HTERT RPE-1 (cell line): ENCODE results near the gene CDC42SE2.
"Not testable (repeated sequence)": the region's sequence is repeated elsewhere in the genome, so short reads cannot be mapped to it uniquely, and the experiment has no call there.

Experiments used
- in situ Hi-C: fragments of 300-500 bp; cut with MboI; formaldehyde crosslinking; loops from 4 replicates; pipeline ENCODE4 v1.14.3; 2020; ENCODE audit warnings: low sequenced_read_pairs

The CDC42SE2 gene

DNA sequence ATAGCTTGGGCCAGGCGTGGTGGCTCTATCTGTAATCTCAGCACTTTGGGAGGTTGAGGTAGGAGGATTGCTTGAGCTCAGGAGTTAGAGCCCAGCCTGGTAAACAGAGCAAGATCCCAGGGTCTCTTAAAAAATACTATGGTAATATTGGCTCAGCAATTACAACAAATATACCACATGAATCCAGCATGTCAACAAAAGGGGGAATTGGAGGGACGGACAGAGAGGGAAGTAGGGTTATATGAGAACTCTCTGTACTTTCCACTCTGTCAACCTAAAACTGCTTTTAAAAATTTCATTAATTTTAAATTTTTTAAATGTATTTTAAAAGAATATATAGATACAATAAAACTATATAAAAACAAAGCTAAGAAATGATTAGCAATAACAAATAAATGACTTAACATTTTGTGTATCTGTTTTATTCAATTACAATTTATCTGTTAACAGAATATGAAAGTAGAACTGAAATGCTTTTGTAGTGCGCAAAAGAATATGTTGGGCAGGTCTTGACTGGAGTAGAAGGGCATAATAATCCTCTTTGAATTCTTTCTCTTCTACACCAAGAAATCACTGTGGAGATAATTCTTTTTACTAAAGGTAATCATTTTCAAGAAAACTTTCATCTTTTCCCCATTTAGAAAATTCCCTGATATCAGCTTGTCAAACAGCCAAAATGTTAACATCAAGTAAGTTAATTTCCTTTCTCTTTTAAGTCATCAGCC is 12.9 kb upstream of the CDC42SE2 start:
- in situ Hi-C loops, result no loop called here

DNA sequence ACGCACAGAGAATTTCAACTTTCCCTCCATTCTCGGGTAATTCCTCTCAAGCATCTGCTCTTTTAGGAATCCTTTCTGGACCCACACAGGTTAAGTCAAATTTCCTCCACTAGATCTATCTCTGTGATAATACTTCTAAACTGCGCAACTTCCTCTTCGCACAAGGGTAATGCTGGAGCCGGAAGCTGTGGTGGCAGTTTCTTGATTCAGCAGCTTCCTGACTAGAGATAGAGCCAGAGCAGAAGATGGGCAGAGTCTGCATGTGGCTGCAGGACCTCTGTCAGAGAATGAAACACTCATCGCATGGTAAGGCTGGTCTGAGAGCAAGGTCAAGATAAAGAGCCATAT is 11.1 kb upstream of the CDC42SE2 start:
- in situ Hi-C loops, result no loop called here

- in situ Hi-C loops, result not testable (repeated sequence)
Measured at GRCh38 chr5:131254025-131254424, 9.8 kb upstream of the CDC42SE2 start.

DNA sequence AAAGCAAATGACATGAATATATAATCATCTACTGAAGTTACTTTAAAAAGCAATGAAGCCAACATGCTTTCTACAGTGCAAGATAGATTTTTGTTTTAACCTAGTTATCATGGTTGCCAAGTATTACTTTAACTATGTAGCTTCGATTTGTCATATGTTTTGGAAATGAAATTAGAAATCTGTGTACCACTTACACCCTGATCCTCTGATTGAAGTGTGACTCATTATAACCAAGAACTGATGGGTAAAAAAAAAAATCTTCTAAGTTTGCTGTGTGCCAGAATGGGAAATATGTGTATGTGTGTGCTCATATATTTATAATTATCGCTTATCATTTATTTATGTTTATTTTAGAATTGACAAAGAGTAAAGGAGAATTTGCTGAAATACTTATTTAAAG is 9.1 kb upstream of the CDC42SE2 start:
- in situ Hi-C loops, result no loop called here

DNA sequence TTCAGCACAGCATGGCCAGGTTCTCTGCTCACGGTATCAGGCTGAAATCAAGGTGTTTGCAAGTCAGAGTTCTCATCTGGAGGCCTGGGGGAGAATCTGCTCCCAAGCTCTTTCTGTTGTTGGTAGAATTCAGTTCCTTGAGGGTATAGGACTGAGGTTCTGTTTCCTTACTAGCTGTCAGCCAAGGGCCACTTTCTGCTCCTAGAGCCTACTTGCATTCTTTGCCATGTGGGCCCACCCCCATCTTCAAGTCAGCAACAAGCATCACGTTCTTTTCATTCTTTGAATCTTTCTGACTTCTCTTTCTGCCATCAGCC is 7.4 kb upstream of the CDC42SE2 start:
- in situ Hi-C loops, result no loop called here

- in situ Hi-C loops, result no loop called here
Measured at GRCh38 chr5:131258733-131259132, 5.1 kb upstream of the CDC42SE2 start.

GRCh38 chr5:131259326-131259725 is 4.5 kb upstream of the CDC42SE2 start:
- in situ Hi-C loops, result no loop called here

GRCh38 chr5:131260895-131261294 is 3.0 kb upstream of the CDC42SE2 start:
- in situ Hi-C loops, result no loop called here

DNA sequence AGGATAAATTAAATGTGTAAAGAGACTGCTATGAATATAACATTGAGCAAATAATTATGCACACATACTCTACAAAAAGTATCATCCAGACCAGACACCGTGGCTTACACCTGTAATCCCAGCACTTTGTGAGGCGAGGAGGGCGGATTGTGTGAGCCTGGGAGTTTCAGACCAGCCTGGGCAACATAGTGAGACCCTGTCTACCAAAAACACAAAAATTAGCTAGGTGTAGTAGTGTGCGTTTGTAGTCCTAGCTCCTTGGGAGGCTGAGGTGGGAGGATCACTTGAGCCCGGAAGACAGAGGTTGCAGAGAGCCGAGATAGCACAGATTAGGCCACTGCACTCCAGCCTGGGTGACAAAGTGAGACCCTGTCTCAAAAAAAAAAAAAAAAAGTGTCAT is 2.4 kb upstream of the CDC42SE2 start:
- in situ Hi-C loops, result no loop called here

GRCh38 chr5:131262953-131263541 is 806 bp upstream of the CDC42SE2 start:
- in situ Hi-C loops, result no loop called here

DNA sequence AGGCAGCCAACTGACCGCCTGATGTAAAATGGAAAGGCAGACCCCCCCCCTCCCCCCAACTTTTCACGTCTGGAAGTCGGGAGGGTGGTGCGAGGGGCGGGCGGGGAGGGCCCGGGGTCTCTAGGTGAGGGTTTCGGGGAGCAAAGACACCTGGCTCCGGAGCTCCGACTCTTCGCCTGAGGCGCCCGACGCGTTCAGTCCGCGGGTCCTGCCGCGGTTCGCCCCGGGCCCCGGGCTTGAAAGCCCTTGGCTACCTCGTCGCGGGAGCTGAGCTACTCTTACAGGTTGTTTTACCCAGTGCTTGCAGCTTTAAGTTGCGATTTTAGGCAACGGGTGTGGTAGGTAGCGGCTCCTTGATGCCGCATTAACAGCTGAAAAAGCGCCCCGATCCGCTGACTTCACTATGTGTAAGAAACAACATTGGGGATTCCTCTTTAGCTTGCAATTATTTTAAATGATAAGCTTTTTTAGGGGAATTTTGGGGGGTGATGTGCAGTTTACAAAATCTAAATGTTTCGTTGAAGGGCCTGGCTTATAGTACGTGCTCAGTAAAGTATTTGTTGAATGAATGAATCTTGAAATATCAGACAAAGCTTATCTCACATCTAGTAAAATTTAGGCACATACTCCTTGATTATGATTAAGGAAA is 722 bp downstream of the CDC42SE2 start:
- in situ Hi-C loops, result no loop called here

DNA sequence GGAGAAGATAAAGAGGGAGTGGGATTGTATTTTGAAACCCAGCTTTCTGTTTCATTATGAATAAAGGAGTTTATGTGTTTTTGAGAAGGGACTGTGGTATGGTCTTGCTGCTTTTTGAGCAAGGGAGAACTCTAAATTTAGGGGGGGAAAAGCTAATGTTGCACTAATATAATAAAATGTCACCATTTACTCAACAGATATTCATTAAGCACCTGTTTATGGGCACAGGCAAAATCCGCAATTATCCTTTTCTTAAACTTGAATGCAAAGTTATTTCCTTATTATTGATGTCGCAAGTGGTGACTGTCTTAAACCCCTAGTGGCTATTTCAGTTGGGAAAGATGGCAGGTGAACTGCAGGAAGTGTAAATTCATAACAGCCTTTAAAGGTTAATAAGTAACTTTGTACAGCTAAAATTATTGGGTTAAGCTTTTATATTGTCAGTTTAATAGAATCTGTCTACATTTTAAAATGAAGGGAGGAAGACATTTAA is 1.5 kb downstream of the CDC42SE2 start:
- in situ Hi-C loops, result no loop called here

DNA sequence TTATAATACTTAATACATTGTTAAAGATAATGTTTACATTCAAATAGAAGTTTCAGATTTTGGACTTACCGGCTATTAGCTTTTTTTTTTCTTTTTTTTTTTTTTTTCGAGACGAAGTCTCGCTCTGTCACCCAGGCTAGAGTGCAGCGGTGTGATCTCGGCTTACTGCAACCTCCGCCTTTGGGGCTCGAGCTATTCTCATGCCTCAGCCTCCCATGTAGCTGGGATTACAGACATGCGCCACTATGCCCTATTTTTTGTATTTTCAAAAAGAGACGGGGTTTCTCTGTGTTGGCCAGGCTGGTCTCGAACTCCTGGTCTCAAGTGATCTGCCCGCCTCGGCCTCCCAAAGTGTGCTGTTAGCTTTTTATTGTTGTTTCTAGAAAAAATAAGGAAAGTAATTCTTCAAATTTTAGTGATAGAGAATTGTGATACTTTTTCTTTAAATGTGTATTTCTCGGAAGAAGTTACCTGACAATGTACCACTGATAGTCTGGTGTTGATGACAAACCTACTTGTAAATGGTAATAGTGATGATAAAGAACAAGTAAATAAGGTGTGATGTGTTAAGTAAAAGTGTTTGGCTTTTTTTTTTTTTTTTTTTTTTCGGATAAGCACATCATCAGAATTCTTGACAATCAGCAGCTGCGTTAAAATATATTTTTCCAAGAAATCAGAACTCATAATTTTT is 2.7 kb downstream of the CDC42SE2 start:
- in situ Hi-C loops, result no loop called here

- in situ Hi-C loops, result no loop called here
Measured at GRCh38 chr5:131268758-131269370, 5.0 kb downstream of the CDC42SE2 start.

DNA sequence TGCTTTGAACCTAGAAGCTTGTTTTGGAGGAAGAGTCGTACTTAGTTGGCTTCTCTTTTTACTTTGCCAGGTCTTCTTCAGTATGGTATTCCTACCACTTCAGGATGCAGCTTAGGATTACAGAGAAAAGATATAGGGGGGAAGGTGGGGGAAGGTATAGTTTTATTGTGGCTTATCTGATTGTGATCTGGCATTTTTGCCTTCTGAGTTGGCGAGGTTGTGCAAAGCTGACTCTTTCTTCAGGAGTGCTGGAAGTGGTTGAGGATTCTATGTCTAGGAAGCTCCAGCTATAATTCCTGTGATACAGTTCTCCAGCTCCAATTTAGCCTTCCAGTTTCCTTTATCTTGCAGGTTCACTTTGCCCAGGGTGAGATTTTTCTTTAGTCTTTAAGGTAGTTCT is 7.0 kb downstream of the CDC42SE2 start:
- in situ Hi-C loops, result no loop called here

DNA sequence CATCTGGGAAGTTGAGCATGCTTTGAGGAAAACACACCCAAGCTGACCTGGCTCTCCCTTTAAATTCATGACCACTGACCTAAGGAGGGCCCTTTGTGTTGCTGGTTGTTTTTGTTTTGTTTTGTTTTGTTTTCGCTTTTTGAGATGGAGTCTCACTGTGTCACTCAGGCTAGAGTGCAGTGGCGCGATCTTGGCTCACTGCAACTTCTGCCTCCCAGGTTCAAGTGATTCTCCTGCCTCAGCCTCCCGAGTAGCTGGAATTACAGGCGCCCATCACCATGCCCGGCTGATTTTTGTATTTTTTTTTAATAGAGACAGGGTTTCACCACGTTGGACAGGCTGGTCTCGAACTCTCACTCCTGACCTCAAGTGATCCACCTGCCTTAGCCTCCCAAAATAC is 8.0 kb downstream of the CDC42SE2 start:
- in situ Hi-C loops, result not testable (repeated sequence)

- in situ Hi-C loops, result no loop called here
Measured at GRCh38 chr5:131272307-131272706, 8.5 kb downstream of the CDC42SE2 start.

DNA sequence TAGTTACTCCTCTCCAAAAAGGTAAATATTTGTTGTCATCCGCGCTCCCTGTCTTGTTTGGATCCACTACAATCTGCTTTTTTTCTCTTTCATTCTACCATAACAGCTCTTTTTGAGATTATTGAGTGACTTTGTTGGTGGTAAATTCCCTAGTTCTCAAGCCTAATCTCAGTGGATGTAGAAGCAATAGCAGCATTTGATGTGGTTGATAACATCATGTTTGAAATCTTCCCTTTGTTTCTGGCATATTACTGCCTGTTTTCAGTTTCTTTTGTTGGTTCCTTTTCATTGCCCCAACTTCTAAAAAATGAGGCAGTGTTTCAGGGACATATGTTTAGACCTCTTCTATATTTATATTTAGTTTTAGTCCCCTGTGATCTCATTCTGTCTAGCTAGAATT is 8.9 kb downstream of the CDC42SE2 start:
- in situ Hi-C loops, result no loop called here

GRCh38 chr5:131274326-131275063 is 10.6 kb downstream of the CDC42SE2 start:
- in situ Hi-C loops, result no loop called here

DNA sequence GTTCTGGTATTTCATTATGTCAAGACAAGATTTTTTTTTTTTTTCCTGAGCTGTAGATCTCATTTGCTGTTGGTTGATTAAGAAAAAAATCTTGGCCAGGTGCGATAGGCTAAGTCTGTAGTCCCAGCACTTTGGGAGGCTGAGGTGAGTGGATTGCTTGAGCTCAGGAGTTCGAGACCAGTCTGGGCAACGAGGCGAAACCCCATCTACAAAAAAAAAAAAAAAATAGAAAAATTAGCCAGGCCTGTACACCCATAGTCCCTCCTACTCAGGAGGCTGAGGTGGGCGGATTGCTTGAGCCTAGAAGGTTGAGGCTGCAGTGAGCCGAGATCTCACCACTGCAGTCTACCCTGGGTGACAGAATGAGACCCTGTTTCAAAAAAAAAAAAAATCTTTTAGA is 12.2 kb downstream of the CDC42SE2 start:
- in situ Hi-C loops, result no loop called here

- in situ Hi-C loops, result no loop called here
Measured at GRCh38 chr5:131277447-131277846, 13.6 kb downstream of the CDC42SE2 start.
